ENCODE results near the gene IFTAP. TPM values are rescaled to one million over a fixed set of nuclear protein-coding genes. Genes with fewer than 3 reads are reported as not detected.
"Not testable (repeated sequence)": the region's sequence is repeated elsewhere in the genome, so short reads cannot be mapped to it uniquely, and the experiment has no call there.

The IFTAP gene, protein sequence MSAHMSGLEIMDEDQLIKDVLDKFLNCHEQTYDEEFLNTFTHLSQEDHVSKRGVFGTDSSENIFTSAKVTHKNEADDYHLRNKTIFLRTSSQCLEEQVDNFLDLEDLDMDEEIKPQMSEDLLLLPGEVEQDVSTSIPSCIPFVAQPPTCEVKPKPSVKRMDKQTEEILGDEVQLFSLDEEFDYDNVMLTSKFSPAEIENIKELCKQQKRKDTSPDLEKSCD
- 28.2 and 31.0 TPM in 2 replicates for total RNA-seq
- long read RNA-seq, partial matches to known transcripts, result 1 of 19 reads
- long read RNA-seq, other reads (novel, unspliced or antisense), result 8 of 19 reads

DNA sequence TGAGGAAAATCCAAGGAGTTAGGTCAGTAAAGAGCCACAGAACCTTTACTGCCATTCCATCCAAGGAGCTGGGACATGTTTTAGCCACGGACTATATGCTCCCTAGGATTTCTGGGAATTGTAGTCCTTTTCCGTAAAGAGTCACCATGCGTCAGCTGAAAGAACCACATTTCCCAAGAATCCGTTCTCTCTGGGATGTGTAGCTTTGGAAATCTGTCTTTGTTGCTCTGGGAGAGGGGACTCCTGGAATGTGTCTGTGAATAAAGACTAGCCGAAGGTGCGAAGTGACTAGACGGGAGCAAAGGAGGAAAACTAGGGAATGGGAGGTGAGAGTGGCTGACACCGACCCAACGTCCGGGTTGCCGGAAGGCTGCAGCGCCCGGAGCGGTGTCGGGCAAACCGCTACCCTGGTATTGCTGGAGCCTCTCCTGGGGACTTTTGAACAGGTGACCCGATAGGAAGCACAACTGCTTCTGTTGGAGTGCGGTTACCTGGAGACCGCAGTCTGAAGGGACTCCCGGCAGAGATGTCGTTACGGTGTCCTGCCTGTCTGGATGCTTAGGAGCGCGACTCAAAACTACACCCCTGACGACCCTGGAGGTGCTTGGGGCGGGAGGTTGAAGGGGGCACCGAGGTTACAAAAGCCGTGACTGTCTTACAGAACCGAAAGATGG is at the start of gene IFTAP:
TSS of gene IFTAP (plus strand) at position 187 of the 674 bp plus-strand sequence. CDS start 15,602 bp downstream, outside the sequence.
- H3K36me3 Mint-ChIP-seq (ENCODE audit: low read depth), result no peaks in the 10 kb centered on the region
- DNase-seq (ENCODE audit: low read depth, low spot score), result peak; percentile 43
- peak within 1 kb of the TSS; percentile 24 for H3K27ac Mint-ChIP-seq (ENCODE audit: unreplicated experiment)
- peaks cover 15% of the 10 kb centered on the region for H3K4me1 Mint-ChIP-seq
- H3K4me3 Mint-ChIP-seq, result peak within 1 kb of the TSS; percentile 93
- peaks cover 5% of the 10 kb centered on the region for H3K9me3 Mint-ChIP-seq
- no peak for TF ChIP-seq CTCF (conservative IDR thresholded peaks at IDR 0.05)
- H3K27me3 Mint-ChIP-seq (ENCODE audit: low read depth), result peaks cover 34% of the 10 kb centered on the region

DNA sequence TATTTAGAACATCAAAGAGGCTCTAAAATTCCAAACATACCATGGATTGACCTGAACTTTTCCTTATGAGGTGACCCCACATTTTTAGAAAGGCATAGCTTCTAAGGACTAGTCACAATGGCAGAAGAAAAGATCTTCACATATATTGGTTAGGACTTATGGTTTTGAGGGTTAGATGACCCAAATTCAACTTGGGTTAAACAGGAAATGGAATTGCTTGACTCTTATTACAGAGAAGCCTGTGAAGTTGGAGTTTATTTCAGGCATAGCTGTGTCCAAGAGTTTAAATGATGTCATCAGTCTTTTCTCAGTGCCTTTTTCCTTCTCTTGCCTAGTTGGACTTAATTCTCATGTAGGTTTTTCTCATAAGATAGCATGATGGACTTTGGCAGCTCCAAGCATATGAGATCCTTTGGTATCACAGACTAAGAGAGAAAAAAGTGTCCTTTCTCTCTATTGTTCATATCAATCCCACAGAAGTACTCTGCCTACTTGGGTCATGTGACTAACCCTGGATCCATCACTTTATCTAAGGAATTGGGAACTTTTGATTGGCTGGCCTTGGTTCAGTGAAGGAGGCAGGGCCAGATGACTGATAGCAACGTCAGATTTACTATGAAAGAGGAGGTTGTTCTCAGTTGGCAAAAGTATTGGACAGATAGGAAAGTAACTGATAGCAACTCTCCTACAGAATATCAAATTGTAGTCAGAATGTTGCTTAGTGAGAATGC is 43.8 kb upstream of the IFTAP start:
- H3K4me3 Mint-ChIP-seq, result no peak overlapping the region
- no peaks in the 10 kb centered on the region for H3K9me3 Mint-ChIP-seq
- no peak for TF ChIP-seq CTCF (conservative IDR thresholded peaks at IDR 0.05)
- H3K27ac Mint-ChIP-seq (ENCODE audit: unreplicated experiment), result no peak overlapping the region
- H3K36me3 Mint-ChIP-seq (ENCODE audit: low read depth), result no peaks in the 10 kb centered on the region
- H3K4me1 Mint-ChIP-seq, result no peaks in the 10 kb centered on the region
- H3K27me3 Mint-ChIP-seq (ENCODE audit: low read depth), result peaks cover 7% of the 10 kb centered on the region
- DNase-seq (ENCODE audit: low read depth, low spot score), result no peak

DNA sequence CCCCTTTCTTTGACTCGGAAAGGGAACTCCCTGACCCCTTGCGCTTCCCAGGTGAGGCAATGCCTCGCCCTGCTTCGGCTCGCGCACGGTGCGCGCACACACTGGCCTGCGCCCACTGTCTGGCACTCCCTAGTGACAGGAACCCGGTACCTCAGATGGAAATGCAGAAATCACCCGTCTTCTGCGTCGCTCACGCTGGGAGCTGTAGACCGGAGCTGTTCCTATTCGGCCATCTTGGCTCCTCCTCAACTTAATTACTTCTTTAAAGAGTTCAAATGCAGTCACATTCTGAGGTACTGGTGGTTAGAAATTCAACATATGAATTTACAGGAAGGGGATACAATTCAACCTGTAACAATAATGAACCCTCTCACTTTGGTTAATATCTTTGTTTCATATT is 36.9 kb upstream of the IFTAP start:
- not testable (repeated sequence) for H3K27ac Mint-ChIP-seq (ENCODE audit: unreplicated experiment); H3K36me3 Mint-ChIP-seq (ENCODE audit: low read depth); DNase-seq (ENCODE audit: low read depth, low spot score); H3K9me3 Mint-ChIP-seq; H3K4me1 Mint-ChIP-seq; H3K4me3 Mint-ChIP-seq
- H3K27me3 Mint-ChIP-seq (ENCODE audit: low read depth), result peaks cover 12% of the 10 kb centered on the region

DNA sequence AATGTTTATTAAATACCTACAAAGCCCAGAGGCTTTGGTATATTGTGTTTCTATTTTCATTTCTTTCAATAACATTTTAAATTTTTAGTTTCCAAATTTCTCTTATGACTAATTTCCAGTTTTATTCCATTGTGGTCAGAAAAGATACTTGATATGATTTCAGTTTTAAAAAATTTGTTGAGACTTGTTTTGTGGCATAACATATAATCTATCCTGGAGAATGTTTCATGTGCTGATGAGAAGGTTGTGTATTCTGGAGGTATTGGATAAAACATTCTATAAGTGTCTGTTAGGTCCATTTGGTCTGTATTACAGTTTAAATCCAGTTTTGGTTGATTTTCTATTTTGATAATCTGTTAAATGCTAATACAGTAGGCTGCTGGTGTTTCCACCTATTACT is 36.3 kb upstream of the IFTAP start:
- no peak for TF ChIP-seq CTCF (conservative IDR thresholded peaks at IDR 0.05)
- peaks cover 12% of the 10 kb centered on the region for H3K27me3 Mint-ChIP-seq (ENCODE audit: low read depth)
- H3K27ac Mint-ChIP-seq (ENCODE audit: unreplicated experiment), result no peak overlapping the region
- no peak for DNase-seq (ENCODE audit: low read depth, low spot score)
- peaks cover 3% of the 10 kb centered on the region for H3K9me3 Mint-ChIP-seq
- H3K4me3 Mint-ChIP-seq, result no peak overlapping the region
- H3K36me3 Mint-ChIP-seq (ENCODE audit: low read depth), result no peaks in the 10 kb centered on the region
- H3K4me1 Mint-ChIP-seq, result no peaks in the 10 kb centered on the region

GRCh38 chr11:36558571-36559413 is 35.5 kb upstream of the IFTAP start:
- Mint-ChIP-seq H3K9me3 (peaks cover 3% of the 10 kb centered on the region), H3K27me3 (ENCODE audit: low read depth) (peaks cover 12% of the 10 kb centered on the region), H3K36me3 (ENCODE audit: low read depth) (no peaks in the 10 kb centered on the region), H3K4me3 (no peak overlapping the region), H3K27ac (ENCODE audit: unreplicated experiment) (no peak overlapping the region), H3K4me1 (peaks cover under 1% of the 10 kb centered on the region)
- DNase-seq (ENCODE audit: low read depth, low spot score), result no peak
- TF ChIP-seq CTCF (conservative IDR thresholded peaks at IDR 0.05), result no peak
